Mesendoderm (in vitro differentiated cells): ENCODE measurements around the gene LRBA.

Experiments
- DNase-seq: peaks from one replicate; pipeline ENCODE4 v3.0.0; 2013
- H2AK5ac ChIP-seq: 2 replicates; pipeline ENCODE4 v1.6.1; 2013; ENCODE audit warnings: low read length, inconsistent platforms
- H2BK120ac ChIP-seq: 2 replicates; pipeline ENCODE4 v1.6.1; 2013; ENCODE audit warnings: low read depth, mild to moderate bottlenecking, low read length, moderate library complexity, mixed read lengths
- H2BK15ac ChIP-seq: replicated peaks from 2 replicates; pipeline ENCODE4 v1.6.1; 2013; ENCODE audit warnings: low read depth, mild to moderate bottlenecking, moderate library complexity
- H2BK5ac ChIP-seq: 2 replicates; pipeline ENCODE4 v1.6.1; 2013; ENCODE audit warnings: low read length, inconsistent platforms
- H3K18ac ChIP-seq: 2 replicates; pipeline ENCODE4 v1.6.1; 2013; ENCODE audit warnings: mild to moderate bottlenecking, low read length, mixed read lengths
- H3K23ac ChIP-seq: one replicate; pipeline ENCODE4 v1.6.1; 2013; ENCODE audit warnings: low read length
- H3K27ac ChIP-seq: 2 replicates; pipeline ENCODE4 v1.5.1; 2013; ENCODE audit warnings: low read depth, mild to moderate bottlenecking, inconsistent platforms, low read length, moderate library complexity
- H3K27me3 ChIP-seq: 2 replicates; pipeline ENCODE4 v1.6.1; 2013; ENCODE audit warnings: low read length, control low read depth, mild to moderate bottlenecking, inconsistent platforms; ENCODE audit not compliant: insufficient read depth, poor library complexity
- H3K36me3 ChIP-seq: 2 replicates; pipeline ENCODE4 v1.6.1; 2013; ENCODE audit warnings: low read length, inconsistent platforms; ENCODE audit not compliant: control insufficient read depth, insufficient read depth
- H3K4ac ChIP-seq: one replicate; pipeline ENCODE4 v1.6.1; 2013; ENCODE audit warnings: low read depth, mild to moderate bottlenecking, low read length, moderate library complexity
- H3K4me1 ChIP-seq: 2 replicates; pipeline ENCODE4 v1.6.1; 2013; ENCODE audit warnings: low read depth, low read length, inconsistent platforms; ENCODE audit not compliant: control insufficient read depth
- H3K4me2 ChIP-seq: 2 replicates; pipeline ENCODE4 v1.6.1; 2013; ENCODE audit warnings: low read length
- H3K4me3 ChIP-seq: 2 replicates; pipeline ENCODE4 v1.5.1; 2013; ENCODE audit warnings: mild to moderate bottlenecking, low read length
- H3K56ac ChIP-seq: one replicate; pipeline ENCODE4 v1.6.1; 2013; ENCODE audit warnings: low read length
- H3K79me1 ChIP-seq: 2 replicates; pipeline ENCODE4 v1.6.1; 2013; ENCODE audit warnings: low read length, inconsistent platforms
- H3K79me2 ChIP-seq: 2 replicates; pipeline ENCODE4 v1.6.1; 2013; ENCODE audit warnings: mild to moderate bottlenecking, low read length; ENCODE audit not compliant: control insufficient read depth, insufficient read depth
- H3K9ac ChIP-seq: 2 replicates; pipeline ENCODE4 v1.6.1; 2013; ENCODE audit warnings: low read length, inconsistent platforms
- H4K5ac ChIP-seq: one replicate; pipeline ENCODE4 v1.6.1; 2013; ENCODE audit warnings: low read length
- H4K8ac ChIP-seq: one replicate; pipeline ENCODE4 v1.6.1; 2013; ENCODE audit warnings: low read depth, mild to moderate bottlenecking, control low read depth, low read length, moderate library complexity
- WGBS: extraction: QIAGEN DNeasy Blood & Tissue Kit; methylation state at CpG from one replicate; pipeline ENCODE4 v1.1.7; 2013; ENCODE audit warnings: low lambda C conversion rate, missing lambda C conversion rate; ENCODE audit not compliant: insufficient coverage; ENCODE audit errors: extremely low coverage; 5-methylcytosine and 5-hydroxymethylcytosine counted together

The LRBA gene

DNA sequence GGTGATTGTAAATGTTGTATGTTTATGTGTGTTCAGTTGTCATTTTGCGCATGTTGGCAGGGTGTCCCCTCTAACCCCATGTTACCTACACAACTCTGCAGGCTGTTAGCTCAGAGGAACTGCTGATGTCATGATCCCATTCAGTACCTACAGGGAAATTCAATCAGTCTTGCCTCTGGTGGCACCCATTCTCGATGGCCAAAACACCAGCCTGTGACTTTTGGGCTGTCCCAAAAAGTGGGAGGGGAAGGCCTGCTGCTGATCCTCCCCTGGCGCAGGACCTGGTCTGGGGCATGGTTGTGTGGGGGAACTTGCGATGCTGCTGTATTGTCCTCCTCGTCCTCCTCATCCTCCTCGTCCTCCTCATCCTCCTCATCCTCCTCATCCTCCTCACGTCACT is 762.3 kb downstream of the LRBA start:
- WGBS = no CpG with 5 or more reads among the region's 7 CpGs

GRCh38 chr4:150252306-150252705 is 762.8 kb downstream of the LRBA start:
- Histone ChIP-seq H3K18ac (no peak overlapping the region), H2BK120ac (no peak overlapping the region), H3K4me2 (no peak overlapping the region), H3K79me2 (no peaks in the 10 kb centered on the region), H2BK15ac (no peak overlapping the region), H3K56ac (no peak overlapping the region), H4K8ac (no peak overlapping the region), H3K27ac (no peak overlapping the region), H3K9ac (no peak overlapping the region), H3K36me3 (no peaks in the 10 kb centered on the region), H2BK5ac (no peak overlapping the region), H3K27me3 (no peaks in the 10 kb centered on the region), H3K4me3 (no peak overlapping the region), H3K23ac (no peak overlapping the region), H3K4me1 (no peaks in the 10 kb centered on the region), H3K4ac (no peak overlapping the region), H4K5ac (no peak overlapping the region), H3K79me1 (no peaks in the 10 kb centered on the region), H2AK5ac (no peak overlapping the region)
- no CpG with 5 or more reads among the region's 6 CpGs for WGBS
- no peak for DNase-seq

More for the DNA sequence above, 762.3 kb downstream of the LRBA start:
- Histone ChIP-seq H4K8ac (no peak overlapping the region), H2BK120ac (no peak overlapping the region), H3K4me2 (no peak overlapping the region), H3K56ac (no peak overlapping the region), H3K27ac (no peak overlapping the region), H3K79me2 (no peaks in the 10 kb centered on the region), H2BK15ac (no peak overlapping the region), H3K4ac (no peak overlapping the region), H4K5ac (no peak overlapping the region), H2BK5ac (no peak overlapping the region), H3K27me3 (no peaks in the 10 kb centered on the region), H3K18ac (no peak overlapping the region), H2AK5ac (no peak overlapping the region), H3K9ac (no peak overlapping the region), H3K4me1 (no peaks in the 10 kb centered on the region), H3K36me3 (no peaks in the 10 kb centered on the region), H3K4me3 (no peak overlapping the region), H3K79me1 (no peaks in the 10 kb centered on the region), H3K23ac (no peak overlapping the region)
- no peak for DNase-seq

DNA sequence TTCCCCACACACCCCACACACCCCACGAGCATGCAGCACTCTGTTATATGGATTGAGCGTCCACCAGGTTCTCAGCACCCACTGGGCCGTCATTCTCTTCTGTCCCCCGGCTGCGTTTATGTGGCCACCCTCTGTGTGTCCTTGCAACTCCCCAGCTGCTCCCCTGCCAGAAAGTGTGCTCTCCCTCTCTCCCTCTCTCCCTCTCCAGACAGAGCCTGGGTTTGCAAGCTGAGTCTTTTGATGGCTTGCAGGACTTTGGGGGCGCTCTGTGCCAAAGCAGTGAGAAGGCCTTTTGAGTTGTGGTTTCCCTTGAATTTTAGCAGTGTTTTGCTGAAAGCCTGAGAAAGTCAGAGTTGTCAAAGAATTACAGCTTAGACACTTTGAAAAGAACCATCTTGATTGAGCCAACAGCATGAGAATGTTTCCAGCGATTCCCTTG is 763.3 kb downstream of the LRBA start:
- H3K27ac ChIP-seq = no peak overlapping the region

DNA sequence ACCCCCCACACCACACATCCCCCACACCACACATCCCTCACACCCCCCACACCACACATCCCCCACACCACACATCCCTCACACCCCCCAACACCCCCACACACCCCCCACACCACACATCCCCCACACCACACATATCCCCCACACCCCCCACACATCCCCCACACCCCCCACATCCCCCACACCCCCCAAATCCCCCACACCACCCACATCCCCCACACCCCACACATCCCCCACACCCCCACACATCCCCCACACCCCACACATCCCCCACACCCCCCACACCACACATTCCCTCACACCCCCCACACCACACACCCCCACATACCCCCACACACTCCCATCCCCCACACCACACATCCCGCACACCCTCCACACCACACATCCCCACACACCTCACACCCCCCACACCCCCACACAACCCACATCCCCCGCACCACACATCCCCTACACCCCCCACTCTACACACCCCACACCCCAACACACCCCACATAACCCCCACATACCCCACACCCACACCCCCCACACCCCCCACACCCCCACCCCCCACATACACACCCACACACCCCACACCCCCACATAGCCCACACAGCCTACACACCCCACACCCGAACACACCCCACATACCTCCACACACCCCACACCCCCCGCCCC is 764.0 kb downstream of the LRBA start:
- no peak overlapping the region for H3K4ac ChIP-seq
- H3K23ac ChIP-seq = no peak overlapping the region
- H2BK5ac ChIP-seq = no peak overlapping the region
- no peaks in the 10 kb centered on the region for H3K27me3 ChIP-seq
- no peak overlapping the region for H4K5ac ChIP-seq
- no peak overlapping the region for H2AK5ac ChIP-seq
- H2BK120ac ChIP-seq = no peak overlapping the region
- no peak overlapping the region for H3K56ac ChIP-seq
- no peak for DNase-seq
- no peaks in the 10 kb centered on the region for H3K79me2 ChIP-seq
- H3K79me1 ChIP-seq = no peaks in the 10 kb centered on the region
- H3K18ac ChIP-seq = no peak overlapping the region
- H4K8ac ChIP-seq = no peak overlapping the region
- no peak overlapping the region for H3K9ac ChIP-seq
- H3K4me2 ChIP-seq = no peak overlapping the region
- no peak overlapping the region for H3K27ac ChIP-seq
- H2BK15ac ChIP-seq = no peak overlapping the region
- WGBS = 100% methylated on average over 1 of the region's 4 CpGs
- no peaks in the 10 kb centered on the region for H3K4me1 ChIP-seq
- H3K4me3 ChIP-seq = no peak overlapping the region
- no peaks in the 10 kb centered on the region for H3K36me3 ChIP-seq

More for the DNA sequence above, 763.3 kb downstream of the LRBA start:
- H4K5ac ChIP-seq = no peak overlapping the region
- no peaks in the 10 kb centered on the region for H3K4me1 ChIP-seq
- peak; percentile 67 for DNase-seq
- no peak overlapping the region for H3K4ac ChIP-seq
- no peak overlapping the region for H3K23ac ChIP-seq
- no peak overlapping the region for H3K4me3 ChIP-seq
- no peak overlapping the region for H3K56ac ChIP-seq
- no peaks in the 10 kb centered on the region for H3K36me3 ChIP-seq
- H3K79me1 ChIP-seq = no peaks in the 10 kb centered on the region
- H3K9ac ChIP-seq = no peak overlapping the region
- no peak overlapping the region for H2BK5ac ChIP-seq
- no peak overlapping the region for H4K8ac ChIP-seq
- WGBS = no CpG with 5 or more reads among the region's 7 CpGs
- no peak overlapping the region for H2BK15ac ChIP-seq
- H3K79me2 ChIP-seq = no peaks in the 10 kb centered on the region
- H3K4me2 ChIP-seq = no peak overlapping the region
- no peak overlapping the region for H2BK120ac ChIP-seq
- H2AK5ac ChIP-seq = no peak overlapping the region
- no peak overlapping the region for H3K18ac ChIP-seq
- H3K27me3 ChIP-seq = no peaks in the 10 kb centered on the region

DNA sequence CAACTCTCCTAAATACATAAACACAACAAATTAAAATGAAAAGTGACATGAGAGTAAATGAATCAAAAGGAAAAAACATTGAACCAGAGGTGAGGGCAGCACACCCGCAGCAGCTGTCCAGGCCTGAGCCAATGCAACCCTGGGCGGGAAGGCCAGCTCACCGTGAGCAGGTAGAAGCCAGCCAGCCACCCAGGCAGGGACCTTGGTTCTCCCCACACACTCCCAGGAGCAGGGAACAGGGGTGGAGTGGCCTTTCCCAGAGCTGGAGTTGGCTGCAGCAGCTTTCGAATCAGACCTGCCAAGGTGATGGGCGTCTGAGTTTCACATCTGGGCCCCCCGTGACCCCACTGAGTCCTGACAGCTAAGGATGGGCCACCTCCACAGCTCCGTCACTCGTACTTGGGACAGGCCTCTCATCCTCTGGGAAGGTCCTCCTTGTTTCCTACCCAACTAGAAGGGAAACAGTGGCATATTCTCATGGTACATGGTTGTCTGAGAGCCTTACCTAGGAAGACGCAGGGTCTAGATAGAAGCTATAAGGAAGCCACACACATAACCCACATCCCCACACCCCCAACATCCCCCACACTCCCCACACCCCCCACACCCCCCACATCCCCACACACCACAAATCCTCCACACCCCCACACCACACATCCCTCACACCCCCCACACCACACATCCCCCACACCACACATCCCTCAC is 764.6 kb downstream of the LRBA start:
- no peak overlapping the region for H2BK5ac ChIP-seq
- no peak overlapping the region for H3K9ac ChIP-seq
- H3K27me3 ChIP-seq = no peaks in the 10 kb centered on the region
- DNase-seq = no peak
- no peak overlapping the region for H4K8ac ChIP-seq
- H3K18ac ChIP-seq = no peak overlapping the region
- no peak overlapping the region for H4K5ac ChIP-seq
- no peak overlapping the region for H3K4ac ChIP-seq
- H2BK15ac ChIP-seq = no peak overlapping the region
- no peak overlapping the region for H3K27ac ChIP-seq
- no peaks in the 10 kb centered on the region for H3K79me2 ChIP-seq
- WGBS = no CpG with 5 or more reads among the region's 9 CpGs
- H2AK5ac ChIP-seq = no peak overlapping the region
- H3K4me2 ChIP-seq = no peak overlapping the region
- no peaks in the 10 kb centered on the region for H3K36me3 ChIP-seq
- no peak overlapping the region for H3K23ac ChIP-seq
- H3K4me1 ChIP-seq = no peaks in the 10 kb centered on the region
- no peak overlapping the region for H3K4me3 ChIP-seq
- no peaks in the 10 kb centered on the region for H3K79me1 ChIP-seq
- H3K56ac ChIP-seq = no peak overlapping the region
- H2BK120ac ChIP-seq = no peak overlapping the region
